NB4 (cell line): ENCODE data around the gene RASAL2.

Source experiments
- POLR2A ChIP-seq: IDR thresholded peaks from 2 replicates; pipeline ENCODE4 v1.6.1; 2011; ENCODE audit warnings: mild to moderate bottlenecking; ENCODE audit not compliant: insufficient read length; ENCODE audit errors: extremely low read depth
- TF ChIP-seq, protein P1 (sequence below): IDR thresholded peaks from one replicate; pipeline ENCODE4 v1.5.1; 2012; ENCODE audit warnings: low read depth, low read length

DNA sequence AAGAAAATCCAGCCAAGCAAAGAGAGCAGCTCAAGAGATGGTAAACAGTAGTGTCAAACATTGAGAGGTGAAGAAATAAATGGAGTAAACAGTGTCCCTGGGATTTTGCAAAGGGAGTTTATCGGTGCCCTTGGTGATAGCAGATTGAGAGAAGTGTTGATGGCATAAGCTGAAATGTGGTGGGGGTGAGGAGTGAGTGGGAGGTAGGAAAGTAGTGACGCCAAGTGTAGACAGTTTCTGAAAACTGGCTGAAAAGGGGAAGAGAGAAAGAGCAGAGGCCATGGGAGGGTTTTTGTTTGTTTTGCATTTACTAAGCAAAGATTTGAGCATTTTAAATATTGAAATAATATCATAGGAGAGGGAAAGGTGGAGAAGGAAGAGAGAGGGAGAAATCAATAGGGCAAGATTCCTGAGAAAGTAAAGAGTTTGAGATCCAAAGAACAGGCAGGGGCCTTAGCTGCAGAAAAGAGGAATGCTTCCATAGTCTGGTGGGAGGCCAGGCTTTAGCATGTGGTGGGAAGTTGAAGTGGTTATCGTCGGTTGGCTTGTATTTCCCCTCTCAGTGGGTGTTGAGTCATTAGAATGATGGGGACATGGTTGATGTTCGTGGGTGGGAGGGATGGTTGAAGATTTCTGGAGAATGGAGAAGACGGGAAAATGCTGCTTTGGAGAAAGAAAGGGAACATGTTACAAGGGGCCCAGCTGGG lies 26.8 kb upstream of the RASAL2 start:
- TF ChIP-seq, protein P1, sequence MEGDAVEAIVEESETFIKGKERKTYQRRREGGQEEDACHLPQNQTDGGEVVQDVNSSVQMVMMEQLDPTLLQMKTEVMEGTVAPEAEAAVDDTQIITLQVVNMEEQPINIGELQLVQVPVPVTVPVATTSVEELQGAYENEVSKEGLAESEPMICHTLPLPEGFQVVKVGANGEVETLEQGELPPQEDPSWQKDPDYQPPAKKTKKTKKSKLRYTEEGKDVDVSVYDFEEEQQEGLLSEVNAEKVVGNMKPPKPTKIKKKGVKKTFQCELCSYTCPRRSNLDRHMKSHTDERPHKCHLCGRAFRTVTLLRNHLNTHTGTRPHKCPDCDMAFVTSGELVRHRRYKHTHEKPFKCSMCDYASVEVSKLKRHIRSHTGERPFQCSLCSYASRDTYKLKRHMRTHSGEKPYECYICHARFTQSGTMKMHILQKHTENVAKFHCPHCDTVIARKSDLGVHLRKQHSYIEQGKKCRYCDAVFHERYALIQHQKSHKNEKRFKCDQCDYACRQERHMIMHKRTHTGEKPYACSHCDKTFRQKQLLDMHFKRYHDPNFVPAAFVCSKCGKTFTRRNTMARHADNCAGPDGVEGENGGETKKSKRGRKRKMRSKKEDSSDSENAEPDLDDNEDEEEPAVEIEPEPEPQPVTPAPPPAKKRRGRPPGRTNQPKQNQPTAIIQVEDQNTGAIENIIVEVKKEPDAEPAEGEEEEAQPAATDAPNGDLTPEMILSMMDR = no peak
- TF ChIP-seq POLR2A = no peak
